Activated naive CD8-positive, alpha-beta T cell treated with anti-CD3 and anti-CD28 coated beads for 36 hours (primary cell): ENCODE measurements around the gene VTA1. TPM values are rescaled to one million over a fixed set of nuclear protein-coding genes. Genes with fewer than 3 reads are reported as not detected.
"Not testable (repeated sequence)": the region's sequence is repeated elsewhere in the genome, so short reads cannot be mapped to it uniquely, and the experiment has no call there.

Source experiments
- DNase-seq: peaks from one replicate; pipeline ENCODE4 v3.0.0; 2021
- H3K27ac Mint-ChIP-seq: one replicate; pipeline ENCODE4 v1.8.0; 2022; ENCODE audit warnings: mild to moderate bottlenecking, moderate library complexity, mixed read lengths
- H3K27me3 Mint-ChIP-seq: one replicate; pipeline ENCODE4 v1.8.0; 2022; ENCODE audit warnings: mild to moderate bottlenecking, mixed read lengths
- H3K36me3 Mint-ChIP-seq: one replicate; pipeline ENCODE4 v1.8.0; 2021; ENCODE audit warnings: mild to moderate bottlenecking, mixed read lengths
- H3K4me1 Mint-ChIP-seq: one replicate; pipeline ENCODE4 v1.8.0; 2021; ENCODE audit warnings: mixed read lengths
- H3K4me3 Mint-ChIP-seq: one replicate; pipeline ENCODE4 v1.8.0; 2022; ENCODE audit warnings: mild to moderate bottlenecking, moderate library complexity, mixed read lengths
- H3K9me3 Mint-ChIP-seq: one replicate; pipeline ENCODE4 v1.8.0; 2022; ENCODE audit warnings: mixed read lengths
- total RNA-seq, 2 experiments: library from RNA; stranded (reverse); gene quantifications; one replicate each; pipeline ENCODE4 v1.2.3, GENCODE V29; 2021

The VTA1 gene
- total RNA-seq, 2 experiments from 2014 or later, result 66.3 to 69.5 TPM

- H3K27ac Mint-ChIP-seq, DNase-seq, H3K36me3 Mint-ChIP-seq, H3K27me3 Mint-ChIP-seq, H3K4me3 Mint-ChIP-seq: not testable (repeated sequence)
- Mint-ChIP-seq H3K4me1 (peaks cover 14% of the 10 kb centered on the region), H3K9me3 (peaks cover 10% of the 10 kb centered on the region)
Observed at GRCh38 chr6:142229518-142230270, 82.6 kb downstream of the VTA1 start.

- not testable (repeated sequence) for H3K27me3 Mint-ChIP-seq, H3K9me3 Mint-ChIP-seq, H3K36me3 Mint-ChIP-seq, H3K27ac Mint-ChIP-seq
- H3K4me1 Mint-ChIP-seq, result peaks cover 14% of the 10 kb centered on the region
- H3K4me3 Mint-ChIP-seq, result peak overlapping the region; percentile 47
- DNase-seq, result peak; percentile 43
Observed at GRCh38 chr6:142232206-142233044, 85.4 kb downstream of the VTA1 start.

GRCh38 chr6:142233945-142234682, 87.1 kb downstream of the VTA1 start:
- Mint-ChIP-seq H3K9me3 (peaks cover 6% of the 10 kb centered on the region), H3K4me1 (peaks cover 14% of the 10 kb centered on the region)

GRCh38 chr6:142235272-142235671, 88.2 kb downstream of the VTA1 start:
- Mint-ChIP-seq H3K36me3 (no peaks in the 10 kb centered on the region), H3K4me1 (peaks cover 14% of the 10 kb centered on the region), H3K4me3 (no peak overlapping the region), H3K9me3 (peaks cover 4% of the 10 kb centered on the region), H3K27me3 (no peaks in the 10 kb centered on the region), H3K27ac (no peak overlapping the region)
- DNase-seq, result no peak

More at GRCh38 chr6:142233945-142234682, 87.1 kb downstream of the VTA1 start:
- H3K27ac Mint-ChIP-seq, result no peak overlapping the region
- H3K27me3 Mint-ChIP-seq, result no peaks in the 10 kb centered on the region
- no peak overlapping the region for H3K4me3 Mint-ChIP-seq
- H3K36me3 Mint-ChIP-seq, result no peaks in the 10 kb centered on the region
- DNase-seq, result no peak

GRCh38 chr6:142235791-142236190, 88.7 kb downstream of the VTA1 start:
- Mint-ChIP-seq H3K27me3 (no peaks in the 10 kb centered on the region), H3K4me1 (peaks cover 14% of the 10 kb centered on the region), H3K36me3 (no peaks in the 10 kb centered on the region), H3K27ac (no peak overlapping the region), H3K4me3 (no peak overlapping the region), H3K9me3 (peaks cover 2% of the 10 kb centered on the region)
- DNase-seq, result no peak

- DNase-seq, result no peak
- Mint-ChIP-seq H3K9me3 (no peaks in the 10 kb centered on the region), H3K27ac (no peak overlapping the region), H3K4me3 (no peak overlapping the region), H3K4me1 (peaks cover 14% of the 10 kb centered on the region), H3K36me3 (no peaks in the 10 kb centered on the region), H3K27me3 (no peaks in the 10 kb centered on the region)
Observed at GRCh38 chr6:142236691-142237090, 89.6 kb downstream of the VTA1 start.

- Mint-ChIP-seq H3K4me3 (no peak overlapping the region), H3K36me3 (no peaks in the 10 kb centered on the region), H3K27ac (no peak overlapping the region), H3K27me3 (no peaks in the 10 kb centered on the region), H3K9me3 (no peaks in the 10 kb centered on the region), H3K4me1 (no peaks in the 10 kb centered on the region)
- no peak for DNase-seq
Observed at GRCh38 chr6:142238881-142239280, 91.8 kb downstream of the VTA1 start.

- Mint-ChIP-seq H3K4me1 (no peaks in the 10 kb centered on the region), H3K27ac (no peak overlapping the region), H3K9me3 (no peaks in the 10 kb centered on the region), H3K4me3 (no peak overlapping the region), H3K36me3 (no peaks in the 10 kb centered on the region), H3K27me3 (no peaks in the 10 kb centered on the region)
- DNase-seq, result no peak
Observed at GRCh38 chr6:142240179-142240578, 93.1 kb downstream of the VTA1 start.

GRCh38 chr6:142241061-142241460, 94.0 kb downstream of the VTA1 start:
- Mint-ChIP-seq H3K4me1 (no peaks in the 10 kb centered on the region), H3K4me3 (no peak overlapping the region), H3K9me3 (no peaks in the 10 kb centered on the region), H3K36me3 (no peaks in the 10 kb centered on the region), H3K27me3 (no peaks in the 10 kb centered on the region), H3K27ac (no peak overlapping the region)
- no peak for DNase-seq

- Mint-ChIP-seq H3K4me3 (no peak overlapping the region), H3K27me3 (no peaks in the 10 kb centered on the region), H3K36me3 (no peaks in the 10 kb centered on the region), H3K9me3 (no peaks in the 10 kb centered on the region), H3K4me1 (no peaks in the 10 kb centered on the region), H3K27ac (no peak overlapping the region)
- DNase-seq, result no peak
Observed at GRCh38 chr6:142242269-142242668, 95.2 kb downstream of the VTA1 start.

GRCh38 chr6:142246960-142247359, 99.9 kb downstream of the VTA1 start:
- no peak overlapping the region for H3K27ac Mint-ChIP-seq
- DNase-seq, result no peak
- no peaks in the 10 kb centered on the region for H3K36me3 Mint-ChIP-seq
- no peak overlapping the region for H3K4me3 Mint-ChIP-seq
- H3K4me1 Mint-ChIP-seq, result no peaks in the 10 kb centered on the region
- peaks cover 4% of the 10 kb centered on the region for H3K27me3 Mint-ChIP-seq
- no peaks in the 10 kb centered on the region for H3K9me3 Mint-ChIP-seq

GRCh38 chr6:142249266-142249665, 102.2 kb downstream of the VTA1 start:
- no peak for DNase-seq
- no peaks in the 10 kb centered on the region for H3K36me3 Mint-ChIP-seq
- H3K4me1 Mint-ChIP-seq, result no peaks in the 10 kb centered on the region
- H3K27ac Mint-ChIP-seq, result no peak overlapping the region
- no peaks in the 10 kb centered on the region for H3K9me3 Mint-ChIP-seq
- H3K27me3 Mint-ChIP-seq, result peaks cover 4% of the 10 kb centered on the region
- no peak overlapping the region for H3K4me3 Mint-ChIP-seq

- Mint-ChIP-seq H3K36me3 (no peaks in the 10 kb centered on the region), H3K27me3 (peaks cover 4% of the 10 kb centered on the region), H3K27ac (no peak overlapping the region), H3K9me3 (no peaks in the 10 kb centered on the region), H3K4me3 (no peak overlapping the region), H3K4me1 (peaks cover 4% of the 10 kb centered on the region)
- DNase-seq, result no peak
Observed at GRCh38 chr6:142251930-142252445, 104.9 kb downstream of the VTA1 start.

- Mint-ChIP-seq H3K36me3 (no peaks in the 10 kb centered on the region), H3K27ac (no peak overlapping the region), H3K9me3 (no peaks in the 10 kb centered on the region), H3K27me3 (peaks cover 4% of the 10 kb centered on the region), H3K4me1 (peaks cover 4% of the 10 kb centered on the region), H3K4me3 (no peak overlapping the region)
- no peak for DNase-seq
Observed at GRCh38 chr6:142254513-142254912, 107.5 kb downstream of the VTA1 start.

- Mint-ChIP-seq H3K27ac (no peak overlapping the region), H3K4me3 (no peak overlapping the region), H3K9me3 (no peaks in the 10 kb centered on the region), H3K27me3 (peaks cover 4% of the 10 kb centered on the region), H3K36me3 (peaks cover 1% of the 10 kb centered on the region), H3K4me1 (peaks cover 4% of the 10 kb centered on the region)
- no peak for DNase-seq
Observed at GRCh38 chr6:142255785-142256184, 108.7 kb downstream of the VTA1 start.
